B cell (primary cell): Measurements from ENCODE around the gene PIM3. TPM values are rescaled to one million over a fixed set of nuclear protein-coding genes. Genes with fewer than 3 reads are reported as not detected.

Source experiments
- ATAC-seq: fragments of 200-7000 bp; cut with Tn5 transposase; one replicate; pipeline ENCODE4 v1.10.0; 2021; ENCODE audit warnings: low read depth, mild to moderate bottlenecking, moderate number of reproducible peaks, moderate library complexity
- CTCF ChIA-PET: fragments of 350-600 bp; sonication (Branson Sonifier 250); formaldehyde crosslinking; loops from one replicate; lab custom pipeline; 2021; ENCODE audit warnings: antibody characterized with exemption, inconsistent platforms; lab: Charles Lee
- POLR2A ChIA-PET: fragments of 350-600 bp; sonication (Branson Sonifier 250); formaldehyde crosslinking; loops from one replicate; lab custom pipeline; 2021; ENCODE audit warnings: antibody characterized with exemption; lab: Charles Lee
- DNase-seq: peaks from one replicate; pipeline ENCODE4 v3.0.0; 2013
- H2AFZ ChIP-seq: 2 replicates; pipeline ENCODE4 v1.6.1; 2012; ENCODE audit warnings: mild to moderate bottlenecking, low read depth, low read length; ENCODE audit not compliant: insufficient read depth, poor library complexity, severe bottlenecking
- H3K27ac ChIP-seq, 2 donors: 1 replicate in 1 of 2; 2 replicates in 1 of 2; pipeline ENCODE4 v1.5.1; 2012 to 2013; ENCODE audit warnings: low read length in 2 of 2, mild to moderate bottlenecking in 2 of 2, moderate library complexity in 1 of 2
- H3K27me3 ChIP-seq, 4 experiments: fragments of 200-600 bp in 1 of 4; sonication (generic) in 1 of 4; replicated peaks in 1 of 4; 1 replicate in 2 of 4; 2 replicates in 2 of 4; pipeline versions ENCODE4 v1.6.1 to v1.7.0; 2013 to 2016; ENCODE audit warnings: low read length in 3 of 4, mild to moderate bottlenecking in 2 of 4, mixed read lengths in 1 of 4, moderate library complexity in 1 of 4; ENCODE audit not compliant: insufficient read depth in 4 of 4, control insufficient read depth in 3 of 4; ENCODE audit errors: control extremely low read depth in 1 of 4
- H3K36me3 ChIP-seq, 2 experiments: replicated peaks in 1 of 2; 1 replicate in 1 of 2; 2 replicates in 1 of 2; pipeline versions ENCODE4 v1.6.1 to v1.7.1; 2013; ENCODE audit warnings: low read length in 1 of 2; ENCODE audit not compliant: insufficient read depth in 2 of 2, control insufficient read depth in 1 of 2; ENCODE audit errors: control extremely low read depth in 1 of 2, extremely low read depth in 1 of 2
- H3K4me1 ChIP-seq, 2 donors: fragments of 200-600 bp in 1 of 2; sonication (generic) in 1 of 2; 1 replicate in 1 of 2; 2 replicates in 1 of 2; pipeline versions ENCODE4 v1.5.1 to v1.6.1; 2013 to 2017; ENCODE audit warnings: low read length in 2 of 2; ENCODE audit not compliant: control insufficient read depth in 2 of 2, insufficient read depth in 2 of 2
- H3K4me2 ChIP-seq: replicated peaks from 2 replicates; pipeline ENCODE3; 2012; ENCODE audit warnings: mild to moderate bottlenecking, low read depth, low read length; ENCODE audit not compliant: poor library complexity, severe bottlenecking
- H3K4me3 ChIP-seq, 5 experiments: fragments of 200-600 bp in 1 of 5; sonication (generic) in 1 of 5; 1 replicate in 3 of 5; 2 replicates in 2 of 5; pipeline versions ENCODE4 v1.5.1 to v1.7.0; 2011 to 2016; ENCODE audit warnings: low read length in 4 of 5, mild to moderate bottlenecking in 4 of 5, low read depth in 2 of 5, control low read depth in 1 of 5, moderate library complexity in 1 of 5; ENCODE audit not compliant: insufficient read depth in 1 of 5; ENCODE audit errors: control extremely low read depth in 1 of 5, extremely low read depth in 1 of 5
- H3K79me2 ChIP-seq: fragments of 200-600 bp; sonication (generic); one replicate; pipeline ENCODE4 v1.6.0; 2016; ENCODE audit warnings: low read length; ENCODE audit not compliant: control insufficient read depth, insufficient read depth
- H3K9ac ChIP-seq: fragments of 200-600 bp; sonication (generic); 2 replicates; pipeline ENCODE4 v1.6.1; 2017; ENCODE audit warnings: mild to moderate bottlenecking, low read length, moderate library complexity
- H3K9me3 ChIP-seq, 3 donors: one replicate each; pipeline versions ENCODE4 v1.6.1 to v1.7.1; 2013; ENCODE audit warnings: low read length in 2 of 3; ENCODE audit not compliant: control insufficient read depth in 2 of 3, insufficient read depth in 1 of 3; ENCODE audit errors: control extremely low read depth in 1 of 3
- H4K20me1 ChIP-seq: 2 replicates; pipeline ENCODE4 v1.6.0; 2012; ENCODE audit warnings: mild to moderate bottlenecking, low read length; ENCODE audit not compliant: insufficient read depth, control insufficient read depth, poor library complexity, severe bottlenecking
- H3K27ac Mint-ChIP-seq: one replicate; pipeline ENCODE4 v1.8.0; 2021; ENCODE audit warnings: mixed read lengths
- H3K27me3 Mint-ChIP-seq: one replicate; pipeline ENCODE4 v1.8.0; 2021; ENCODE audit warnings: mixed read lengths
- H3K4me1 Mint-ChIP-seq: one replicate; pipeline ENCODE4 v1.8.0; 2021; ENCODE audit warnings: mixed read lengths
- H3K4me3 Mint-ChIP-seq: one replicate; pipeline ENCODE4 v1.8.0; 2021; ENCODE audit warnings: mixed read lengths
- H3K9me3 Mint-ChIP-seq: one replicate; pipeline ENCODE4 v1.8.0; 2022; ENCODE audit warnings: mixed read lengths; ENCODE audit not compliant: insufficient read depth
- CTCF ChIP-seq: fragments of 200-600 bp; IDR thresholded peaks from one replicate; pipeline ENCODE4 v1.8.0; 2022; ENCODE audit warnings: antibody characterized with exemption, mild to moderate bottlenecking
- EZH2 ChIP-seq: IDR thresholded peaks from 2 replicates; pipeline ENCODE4 v1.6.1; 2012; ENCODE audit warnings: borderline replicate concordance, low read depth, mild to moderate bottlenecking, moderate library complexity, low read length; ENCODE audit not compliant: insufficient read depth, poor library complexity, severe bottlenecking
- whole genome bisulfite sequencing: methylation state at CpG from one replicate; pipeline ENCODE4 v1.1.5; 2013; ENCODE audit warnings: missing lambda C conversion rate; ENCODE audit not compliant: insufficient coverage; 5-methylcytosine and 5-hydroxymethylcytosine counted together
- intact Hi-C: fragments of 100-400 bp; cut with micrococcal nuclease; formaldehyde crosslinking; loops from one replicate; pipeline ENCODE4 v1.10.0; 2022
- polyA plus RNA-seq: library from polyadenylated mRNA; depleted of rRNA; stranded (reverse); fragments of >200 nt; gene quantifications from 2 replicates; pipeline ENCODE4 v1.2.3, GENCODE V29; 2012
- total RNA-seq, 2 donors: library from RNA; stranded (reverse); fragments of 120-200 nt in 1 of 2; gene quantifications; 1 replicate in 1 of 2; 2 replicates in 1 of 2; pipeline versions ENCODE4 v1.2.3 to v1.2.4, GENCODE V29; 2013 to 2022

PIM3 gene
- total and polyA plus RNA-seq, 2 donors (not counting 1 experiment from before 2014, with no cell fraction given) = 74.6 to 128 TPM

GRCh38 chr22:49953680-49954344 is 6.8 kb upstream of the PIM3 start:
- no peaks in the 10 kb centered on the region for H3K27me3 ChIP-seq
- no peak for TF ChIP-seq CTCF
- TF ChIP-seq EZH2 = no peak
- no peak overlapping the region for H3K4me2 ChIP-seq
- H4K20me1 ChIP-seq = no peaks in the 10 kb centered on the region
- intact Hi-C loops = no loop called here
- no peak for DNase-seq
- no peaks in the 10 kb centered on the region for H3K9me3 ChIP-seq
- H3K4me1 ChIP-seq = peaks cover 0 to 13% of the 10 kb centered on the region in 2 donors
- no peaks in the 10 kb centered on the region for H3K79me2 ChIP-seq
- 94% methylated on average over 18 of the region's 18 CpGs for whole genome bisulfite sequencing
- no peak for ATAC-seq
- CTCF ChIA-PET = interaction anchor here (1.1 kb wide), 1 partner anchor 23 kb away, joined by 3 read pairs; no protein-coding TSS in a partner anchor
- H3K27ac ChIP-seq = no peak overlapping the region
- H2AFZ ChIP-seq = no peak overlapping the region
- no peak overlapping the region for H3K4me3 ChIP-seq
- Mint-ChIP-seq H3K27me3 (no peaks in the 10 kb centered on the region), H3K27ac (no peak overlapping the region), H3K4me3 (no peak overlapping the region), H3K9me3 (no peaks in the 10 kb centered on the region), H3K4me1 (peaks cover 4% of the 10 kb centered on the region)
- no peak overlapping the region for H3K9ac ChIP-seq
- H3K36me3 ChIP-seq = no peaks in the 10 kb centered on the region
- POLR2A ChIA-PET = interaction anchor here (0.5 to 1.2 kb wide), 2 partner anchors 18 to 578 kb away, joined by 3 to 4 read pairs; no protein-coding TSS in a partner anchor

GRCh38 chr22:49954354-49954753 is 6.2 kb upstream of the PIM3 start:
- Histone ChIP-seq H3K9ac (no peak overlapping the region), H3K4me2 (no peak overlapping the region), H3K4me3 (no peak overlapping the region), H3K27ac (no peak overlapping the region), H3K27me3 (no peaks in the 10 kb centered on the region), H2AFZ (no peak overlapping the region), H3K9me3 (no peaks in the 10 kb centered on the region), H3K79me2 (peaks cover 2% of the 10 kb centered on the region), H3K4me1 (peaks cover 1 to 17% of the 10 kb centered on the region in 2 donors), H4K20me1 (no peaks in the 10 kb centered on the region), H3K36me3 (no peaks in the 10 kb centered on the region)
- Mint-ChIP-seq H3K27me3 (no peaks in the 10 kb centered on the region), H3K27ac (no peak overlapping the region), H3K4me3 (no peak overlapping the region), H3K4me1 (peaks cover 9% of the 10 kb centered on the region), H3K9me3 (no peaks in the 10 kb centered on the region)
- intact Hi-C loops = no loop called here
- ATAC-seq (no peak), DNase-seq (no peak)
- ChIA-PET POLR2A (interaction anchor here (0.5 kb wide), 1 partner anchor 578 kb away, joined by 4 read pairs; no protein-coding TSS in a partner anchor), CTCF (no interaction called here)
- 94% methylated on average over 8 of the region's 8 CpGs for WGBS
- TF ChIP-seq CTCF = no peak
- TF ChIP-seq EZH2 = no peak
